DMS153 (cell line): Measurements from ENCODE around the gene MXD3.
"Not testable (repeated sequence)": the region's sequence is repeated elsewhere in the genome, so short reads cannot be mapped to it uniquely, and the experiment has no call there.

Source experiments
- DNase-seq: peaks from one replicate; lab custom pipeline; 2025; lab: John Stamatoyannopoulos, UW

The MXD3 gene

DNA sequence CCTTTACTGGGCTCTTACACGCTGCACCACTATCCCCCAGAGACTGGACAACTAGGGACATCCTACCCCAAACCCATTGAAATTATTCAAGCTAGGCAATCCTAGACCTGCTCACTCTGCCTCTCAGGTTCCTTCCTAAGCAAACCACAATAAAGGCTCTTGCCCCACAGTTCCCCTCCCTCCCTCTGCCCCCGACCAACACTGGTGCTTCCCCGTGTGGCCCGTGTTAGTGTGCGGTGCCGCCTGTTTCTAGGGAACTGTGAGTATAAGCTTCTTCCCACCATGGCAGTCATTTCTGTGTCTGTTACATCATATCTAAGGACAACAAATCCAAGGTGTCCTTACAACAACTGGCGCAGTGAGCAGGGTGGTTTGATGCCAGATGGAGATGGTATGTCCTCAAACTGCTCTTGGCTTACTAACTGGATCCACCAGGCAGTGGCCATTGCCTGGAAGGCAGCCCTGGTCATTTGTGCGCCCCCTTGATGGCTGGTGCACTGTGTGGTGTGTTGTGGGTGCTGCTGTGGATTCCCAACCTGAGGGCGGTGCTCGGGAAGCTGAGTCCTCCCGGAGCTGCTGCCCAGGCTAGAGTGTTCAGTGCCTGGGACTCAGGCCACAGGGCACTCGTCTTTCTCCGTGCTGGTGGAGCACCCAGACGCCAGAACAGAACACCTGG, 8.4 kb upstream of the MXD3 start:
- DNase-seq = no peak

DNA sequence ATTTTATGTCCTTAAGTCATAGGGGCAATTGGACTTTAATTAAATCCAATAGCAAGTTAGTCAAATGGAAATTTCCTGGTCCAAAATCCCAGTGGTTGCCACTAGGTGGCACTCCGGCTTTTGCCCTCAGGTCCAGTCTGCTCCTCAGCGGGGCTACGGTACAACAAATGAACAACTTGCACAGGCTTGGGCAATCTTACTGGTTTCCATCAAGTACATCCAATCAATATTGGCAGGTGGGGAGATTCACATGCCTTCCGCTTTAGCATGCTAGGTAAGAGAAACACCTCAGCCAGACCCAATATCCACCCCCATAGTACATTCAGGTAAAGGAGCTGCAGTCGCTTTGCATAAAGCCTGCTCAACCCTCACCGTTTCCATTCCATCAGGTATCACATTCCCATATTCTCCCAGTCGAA, 6.3 kb upstream of the MXD3 start:
- peak; percentile 4 for DNase-seq

DNA sequence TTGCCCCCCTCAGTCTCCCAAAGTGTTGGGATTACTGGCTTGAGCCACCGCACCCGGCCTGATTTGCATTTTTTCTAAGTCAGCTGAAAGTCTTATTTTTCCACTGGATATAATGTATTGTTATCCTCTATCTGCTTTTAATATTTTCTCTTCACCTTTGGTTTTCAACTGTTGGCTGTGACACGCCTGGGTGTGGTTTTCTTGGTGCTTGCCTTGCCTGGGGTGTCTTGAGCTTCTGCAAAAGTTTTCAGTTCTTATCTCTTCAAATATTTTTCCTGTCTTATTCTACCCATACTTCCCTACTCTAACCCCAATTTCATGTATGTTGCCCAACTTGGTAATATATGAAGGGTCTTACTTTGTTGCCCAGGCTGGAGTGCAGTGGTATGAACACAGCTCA, 4.3 kb upstream of the MXD3 start:
- no peak for DNase-seq

DNA sequence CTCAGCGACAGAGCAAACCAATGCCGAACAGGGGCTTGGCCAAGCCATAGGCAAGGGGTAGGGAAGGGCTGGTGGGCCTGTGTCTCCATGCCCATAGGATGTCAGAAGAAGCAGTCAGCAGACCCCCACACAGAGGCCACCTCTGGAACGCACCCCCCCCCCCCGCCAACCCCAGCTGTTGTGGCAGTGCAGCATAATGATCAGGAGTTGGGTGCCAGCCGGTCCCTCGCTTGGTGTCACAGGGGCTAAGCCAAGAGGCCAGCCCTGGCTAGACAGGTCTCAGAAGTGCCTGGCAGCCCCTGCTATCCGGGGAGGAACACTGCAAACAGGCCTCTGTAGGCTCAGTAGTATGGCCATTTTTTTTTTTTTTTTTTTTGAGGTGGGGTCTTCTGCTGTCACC, 3.7 kb upstream of the MXD3 start:
- no peak for DNase-seq

DNA sequence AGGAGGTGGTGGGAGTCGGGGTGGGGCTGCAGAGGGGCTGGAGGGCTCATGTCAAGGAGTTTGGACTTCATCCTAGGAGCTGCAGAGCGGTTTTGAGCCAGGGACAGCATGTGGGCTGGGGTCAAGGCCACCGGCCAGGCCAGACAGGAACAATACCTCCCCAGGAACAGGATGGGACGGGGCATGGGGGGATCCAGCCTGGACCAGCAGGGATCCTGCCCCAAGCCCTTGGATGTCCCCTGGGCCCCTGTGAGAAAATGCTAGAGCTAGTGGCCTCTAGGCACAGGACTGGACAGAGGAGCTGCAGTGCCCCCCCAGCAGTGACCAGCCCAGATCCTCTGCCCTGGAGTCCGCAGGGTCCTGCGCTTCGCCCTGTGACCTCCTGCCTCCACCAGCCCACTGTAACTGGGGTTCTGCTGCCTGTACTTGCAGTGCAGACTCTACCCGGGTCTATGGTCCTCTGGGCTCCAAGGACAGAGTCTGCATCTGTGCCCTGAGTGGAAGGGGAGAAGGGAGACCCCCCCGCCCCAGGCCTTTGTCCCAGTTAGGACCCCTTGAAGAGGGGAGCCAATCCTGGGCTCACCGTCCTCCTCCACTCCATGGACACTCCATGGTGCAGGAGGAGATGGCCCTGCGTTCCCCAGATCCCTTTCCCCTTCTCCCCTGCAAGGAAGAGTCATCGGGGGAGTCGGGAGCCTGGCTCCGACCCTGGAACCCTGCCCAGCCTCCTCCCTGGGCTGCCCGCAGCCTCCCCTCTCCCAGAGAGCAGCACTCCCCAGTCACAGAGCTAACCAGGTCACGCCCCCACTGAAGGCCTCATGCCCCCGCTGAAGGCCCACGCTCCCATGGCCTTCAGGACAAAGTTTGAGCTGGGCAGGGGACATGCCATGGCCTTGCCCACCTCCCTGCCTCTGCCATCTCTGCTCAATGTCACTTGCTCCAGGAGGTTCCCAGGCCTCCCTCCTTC, 3.0 kb upstream of the MXD3 start:
- DNase-seq = no peak

- DNase-seq = no peak
These were observed 2.0 kb upstream of the MXD3 start for GRCh38 chr5:177313561-177314259.

DNA sequence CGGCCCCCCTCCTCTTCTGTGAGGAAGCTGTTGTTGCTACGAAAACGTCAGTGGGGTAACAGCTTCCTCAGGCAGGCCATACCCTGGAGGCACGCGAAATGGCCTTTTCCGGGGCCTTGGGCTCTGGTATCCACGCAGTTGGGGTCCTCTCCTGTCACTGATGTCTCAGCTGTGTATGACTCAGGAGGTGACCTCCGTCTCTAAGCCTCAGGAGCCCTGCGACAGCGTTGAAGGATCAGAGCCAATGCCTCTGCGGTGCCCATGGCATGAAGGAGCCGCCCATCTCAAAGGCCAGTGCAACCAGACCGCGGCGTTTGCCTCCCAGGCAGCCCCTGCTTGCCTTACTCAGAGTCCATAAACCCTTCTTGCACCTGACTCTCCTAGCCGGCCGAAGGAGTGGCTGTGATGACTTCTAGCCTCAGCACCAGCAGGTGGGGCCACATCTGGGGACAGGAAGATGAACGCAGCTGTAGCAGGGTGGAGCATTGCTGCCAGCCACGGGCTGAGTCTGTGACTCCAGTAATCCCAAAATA, 1.0 kb upstream of the MXD3 start:
- DNase-seq = no peak

DNA sequence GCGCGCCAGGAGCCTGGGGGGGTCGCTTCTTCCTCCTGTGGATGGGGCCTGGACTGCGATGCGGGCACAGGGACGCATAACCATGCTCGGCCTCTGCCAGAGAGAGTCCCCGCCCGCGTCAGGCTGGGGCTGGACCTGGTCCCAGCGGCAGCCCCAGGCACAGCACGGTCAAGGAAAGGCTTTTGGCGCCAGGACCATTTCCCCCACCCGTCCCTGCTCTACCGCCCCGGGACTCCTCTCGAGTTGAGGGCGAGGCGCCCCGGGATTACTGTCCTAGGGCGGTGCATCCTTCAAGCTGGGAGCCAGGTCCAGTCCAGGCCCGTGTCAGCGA, 341 bp downstream of the MXD3 start:
- DNase-seq = no peak

GRCh38 chr5:177310757-177311391, 824 bp downstream of the MXD3 start:
- no peak for DNase-seq

DNA sequence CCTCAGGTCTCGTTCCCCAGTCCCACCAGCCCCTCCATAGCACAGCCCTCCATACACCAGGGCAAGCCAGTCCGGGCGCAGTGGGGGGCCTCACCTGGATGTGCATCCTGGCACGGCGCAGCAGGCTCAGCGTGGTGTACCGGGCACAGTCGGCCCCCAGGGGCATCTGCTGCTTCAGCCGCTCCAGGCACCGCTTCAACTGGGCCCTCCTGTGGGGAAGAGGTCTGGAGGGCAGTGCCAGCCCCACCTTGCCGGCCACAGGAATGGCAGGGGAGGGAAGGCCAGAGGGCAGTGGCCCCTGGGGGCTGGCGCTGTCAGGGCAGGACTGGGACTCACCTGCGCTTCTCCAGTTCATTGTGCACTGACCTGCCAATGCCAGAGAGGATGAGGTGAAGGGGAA, 1.4 kb downstream of the MXD3 start:
- DNase-seq = no peak

DNA sequence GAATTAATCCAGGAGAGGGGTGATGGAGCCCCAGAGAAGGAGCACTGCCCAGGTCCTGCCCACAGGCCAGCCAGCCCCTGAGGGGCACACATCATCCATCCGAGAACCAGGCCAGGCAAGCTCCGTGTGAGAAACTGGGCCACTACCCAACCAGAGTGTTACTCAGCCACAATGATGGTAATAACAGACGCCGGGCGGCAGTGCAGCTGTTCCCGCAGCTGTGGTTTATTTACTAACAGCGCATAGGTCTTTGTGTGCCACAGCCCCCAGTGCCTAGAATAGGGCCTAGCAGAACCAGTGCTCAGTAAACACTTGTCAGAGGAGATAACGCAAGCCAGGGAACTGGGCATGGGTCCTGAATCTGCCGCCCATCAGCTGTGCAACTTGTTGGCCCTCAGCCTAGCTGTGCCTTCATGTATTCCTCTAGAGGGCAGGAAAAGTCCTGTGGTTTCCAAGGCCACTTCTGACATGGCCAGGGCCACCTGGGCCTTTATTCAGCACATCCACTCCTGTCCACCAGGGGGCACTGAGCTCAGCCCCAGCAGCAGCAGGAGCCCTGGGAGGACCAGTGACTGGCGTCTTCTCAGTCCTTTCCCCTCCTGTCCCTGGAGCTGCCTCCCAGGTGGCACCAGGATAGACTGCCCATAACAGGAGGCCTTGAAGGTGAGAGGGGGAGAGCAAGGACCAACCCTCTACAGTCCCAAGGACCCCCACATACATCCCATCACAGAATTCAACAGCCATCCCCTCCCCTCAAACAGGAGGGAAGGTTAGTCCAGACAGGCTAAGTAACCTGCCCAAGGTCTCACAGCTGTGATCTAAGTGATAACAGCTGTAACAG, 2.1 kb downstream of the MXD3 start:
- DNase-seq = no peak

DNA sequence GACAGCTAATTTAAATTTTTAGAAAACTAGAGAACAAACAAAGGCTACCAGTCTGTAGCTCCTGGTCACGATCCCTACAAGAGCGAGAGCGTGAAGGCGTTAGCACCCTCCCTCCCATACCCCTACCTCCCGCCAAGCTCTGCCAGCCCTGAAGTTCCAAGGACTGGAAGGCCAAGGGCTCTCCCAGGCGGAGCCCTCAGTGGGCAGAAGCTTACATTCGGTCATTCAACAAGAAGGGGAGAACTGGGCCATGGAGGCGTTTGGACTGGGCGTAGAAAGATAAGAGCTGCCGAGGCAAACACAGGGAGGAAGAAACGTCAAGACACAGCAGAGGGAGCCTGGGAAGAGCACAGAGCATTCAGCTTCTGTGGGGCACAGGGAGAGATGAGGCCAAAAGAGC, 3.0 kb downstream of the MXD3 start:
- DNase-seq = no peak

DNA sequence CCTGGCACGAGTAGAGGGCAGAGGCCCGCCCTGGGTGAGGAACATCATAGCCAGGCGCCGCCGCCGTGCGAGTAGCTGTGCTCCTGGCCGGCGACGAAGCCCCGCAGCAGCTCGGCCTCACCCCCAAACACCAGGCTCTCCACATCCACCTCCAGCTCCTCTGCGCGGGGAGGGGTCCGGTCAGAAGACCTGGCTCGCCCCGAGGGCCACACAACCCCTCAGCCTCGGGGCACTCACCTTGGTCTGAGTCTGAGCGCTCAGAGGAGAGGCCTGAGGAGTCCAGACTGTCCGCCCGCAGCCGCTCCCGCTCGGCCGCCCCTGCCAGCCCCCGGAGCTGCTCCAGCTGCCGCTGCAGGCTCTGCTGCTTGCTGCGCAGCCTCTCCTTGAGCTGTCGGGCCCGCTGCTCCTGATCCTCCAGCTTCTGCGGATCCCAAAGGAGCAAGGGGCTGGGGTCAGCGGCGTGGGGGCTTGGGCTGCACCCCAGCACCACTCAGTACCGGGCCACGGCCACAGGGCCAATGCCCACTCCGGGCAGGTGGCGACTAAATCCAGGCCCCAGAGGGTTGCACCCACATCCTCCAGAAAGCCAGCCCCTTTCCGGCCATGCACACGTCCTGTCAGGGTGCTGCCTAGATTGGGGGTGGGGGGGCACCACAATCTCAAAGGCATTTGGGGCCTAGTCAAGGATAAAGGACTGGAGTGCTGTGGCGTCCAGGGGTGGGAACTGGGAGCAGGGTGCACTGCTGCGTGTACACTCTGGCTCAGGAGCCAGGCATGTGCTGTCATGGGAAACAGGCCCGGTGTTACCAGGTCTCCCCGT, 3.9 kb downstream of the MXD3 start:
- DNase-seq = no peak

GRCh38 chr5:177306674-177307543, 4.8 kb downstream of the MXD3 start:
- no peak for DNase-seq

DNA sequence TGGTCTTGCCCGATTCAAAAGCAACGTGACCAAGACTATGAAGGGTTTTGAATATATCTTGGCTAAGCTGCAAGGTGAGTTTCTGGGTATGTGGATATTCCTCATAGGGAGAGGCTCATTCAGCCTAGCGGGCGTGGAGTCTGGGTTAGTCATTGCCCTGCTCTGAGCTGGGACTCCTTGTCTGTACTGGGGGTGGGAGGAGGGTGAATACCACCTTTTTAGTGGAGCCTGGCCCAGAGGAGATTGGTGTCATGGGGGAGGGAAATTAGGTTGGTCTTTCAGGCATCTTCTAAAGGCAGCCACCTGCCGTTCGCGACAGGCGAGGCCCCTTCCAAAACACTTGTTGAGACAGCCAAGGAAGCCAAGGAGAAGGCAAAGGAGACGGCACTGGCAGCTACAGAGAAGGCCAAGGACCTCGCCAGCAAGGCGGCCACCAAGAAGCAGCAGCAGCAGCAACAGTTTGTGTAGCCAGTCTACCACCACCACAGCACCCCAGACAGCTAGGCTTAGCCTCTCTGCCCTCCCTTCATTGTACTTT, 5.5 kb downstream of the MXD3 start:
- not testable (repeated sequence) for DNase-seq

DNA sequence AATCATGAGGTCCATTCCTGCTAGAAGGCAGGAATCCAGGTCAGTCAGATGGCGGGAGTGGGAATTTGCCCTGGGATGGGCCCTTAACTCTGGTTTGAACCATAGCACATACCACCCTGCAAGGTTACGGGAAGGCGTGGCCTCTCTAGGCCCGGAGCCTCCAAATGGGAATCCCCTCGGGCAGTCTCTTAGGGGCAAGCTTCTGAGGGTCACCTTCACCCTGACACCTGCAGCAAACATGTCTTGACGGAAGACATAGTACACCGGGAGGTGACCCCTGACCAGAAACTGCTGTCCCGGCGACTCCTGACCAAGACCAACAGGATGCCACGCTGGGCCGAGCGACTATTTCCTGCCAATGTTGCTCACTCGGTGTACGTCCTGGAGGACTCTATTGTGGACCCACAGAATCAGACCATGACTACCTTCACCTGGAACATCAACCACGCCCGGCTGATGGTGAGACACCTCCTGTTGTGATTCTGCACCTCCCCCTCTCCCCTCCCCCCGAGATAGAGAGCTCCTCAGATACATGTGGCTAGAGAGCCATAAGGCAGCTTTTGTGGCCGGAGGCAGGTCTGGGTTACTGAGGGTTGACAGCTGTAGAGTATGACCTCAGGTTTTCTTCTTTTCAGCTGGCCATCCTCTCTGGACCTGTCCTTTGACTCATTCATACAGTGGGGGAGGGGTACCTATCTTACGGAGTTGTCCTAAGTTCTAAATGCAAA, 7.1 kb downstream of the MXD3 start:
- no peak for DNase-seq

DNA sequence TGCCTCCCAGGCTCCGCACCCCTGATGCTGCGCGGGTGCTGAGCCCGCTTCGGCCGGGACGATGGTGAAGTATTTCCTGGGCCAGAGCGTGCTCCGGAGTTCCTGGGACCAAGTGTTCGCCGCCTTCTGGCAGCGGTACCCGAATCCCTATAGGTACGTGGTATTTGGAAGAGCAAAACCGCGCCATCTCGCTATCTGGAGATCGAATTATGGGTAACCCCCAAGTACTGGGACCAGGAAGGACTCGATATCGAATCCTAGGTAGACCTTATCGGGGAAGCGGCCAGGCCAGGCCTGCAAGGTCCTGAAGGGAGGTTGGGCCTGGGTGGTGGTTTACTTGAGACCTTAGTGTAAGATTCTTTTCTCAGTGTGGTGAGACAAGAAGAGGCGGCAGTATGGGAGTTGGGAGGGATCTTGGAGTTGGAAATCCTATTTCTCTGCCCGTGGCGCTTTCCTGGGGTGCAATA, 7.7 kb downstream of the MXD3 start:
- no peak for DNase-seq
